Stomach (tissue), 9 donors: ENCODE results near the gene PPARA. TPM values are rescaled to one million over a fixed set of nuclear protein-coding genes. Genes with fewer than 3 reads are reported as not detected.

Source experiments
- DNase-seq, 2 donors: peaks; one replicate each; pipeline versions ENCODE4 v3.0.0 to v3.0.0-alpha.2; 2013 to 2019
- H3K27ac ChIP-seq, 5 donors: fragments of 200-600 bp in 4 of 5; sonication (generic) in 4 of 5; one replicate each; pipeline ENCODE4 v1.5.1; 2013 to 2019; ENCODE audit warnings: mild to moderate bottlenecking in 1 of 5, moderate library complexity in 1 of 5
- H3K27me3 ChIP-seq, 3 donors: fragments of 200-600 bp; sonication (generic); one replicate each; pipeline ENCODE4 v1.5.1; 2017 to 2019; ENCODE audit warnings: mixed run types in 1 of 3
- H3K36me3 ChIP-seq, 4 donors: fragments of 200-600 bp; sonication (generic); 1 replicate in 3 of 4; 2 replicates in 1 of 4; pipeline ENCODE4 v1.5.1; 2016 to 2019
- H3K4me1 ChIP-seq, 4 donors: fragments of 200-600 bp; sonication (generic); one replicate each; pipeline ENCODE4 v1.5.1; 2016 to 2019
- H3K4me3 ChIP-seq, 4 donors: fragments of 200-600 bp; sonication (generic) in 3 of 4; one replicate each; pipeline ENCODE4 v1.5.1; 2016 to 2019; ENCODE audit warnings: mild to moderate bottlenecking in 1 of 4
- H3K9me3 ChIP-seq, 4 donors: fragments of 200-600 bp; sonication (generic); one replicate each; pipeline ENCODE4 v1.5.1; 2016 to 2019
- CTCF ChIP-seq, 7 experiments: fragments of 450-650 bp in 4 of 7; fragments of 200-600 bp in 3 of 7; sonication (generic) in 3 of 7; IDR thresholded peaks; one replicate each; pipeline ENCODE4 v1.5.1; 2016 to 2019; ENCODE audit warnings: antibody characterized with exemption in 7 of 7, control low read depth in 2 of 7, mild to moderate bottlenecking in 1 of 7
- EP300 ChIP-seq: sonication (generic); formaldehyde crosslinking; IDR thresholded peaks from one replicate; pipeline ENCODE4 v1.6.1; 2017; ENCODE audit warnings: antibody characterized with exemption
- POLR2A ChIP-seq, 4 donors: fragments of 450-650 bp; IDR thresholded peaks; one replicate each; pipeline ENCODE4 v1.6.1; 2016; ENCODE audit warnings: antibody characterized with exemption in 4 of 4, control low read depth in 2 of 4, mild to moderate bottlenecking in 1 of 4, moderate library complexity in 1 of 4
- POLR2AphosphoS5 ChIP-seq, 3 donors: sonication (generic); formaldehyde crosslinking; IDR thresholded peaks; one replicate each; pipeline ENCODE4 v1.6.1; 2016; ENCODE audit warnings: antibody characterized with exemption in 3 of 3
- WGBS, 5 donors: extraction: QIAGEN DNeasy Blood & Tissue Kit in 3 of 5; methylation state at CpG; one replicate each; pipeline versions ENCODE4 v1.1.5 to v1.1.7; 2013 to 2018; 5-methylcytosine and 5-hydroxymethylcytosine counted together
- intact Hi-C: fragments of 100-400 bp; cut with DNase I; formaldehyde crosslinking; loops from one replicate; pipeline ENCODE4 v1.15.1; 2023; ENCODE audit warnings: low total_unique reads
- polyA plus RNA-seq, 3 donors: library from polyadenylated mRNA; stranded (reverse); fragments of 200-250 nt; gene quantifications; one replicate each; pipeline ENCODE4 v1.2.3, GENCODE V29; 2013
- total RNA-seq, 5 donors: library from RNA; depleted of rRNA; stranded (reverse); fragments of >200 nt; gene quantifications; one replicate each; pipeline versions ENCODE4 v1.1.0 to v1.2.3, GENCODE V29; 2014 to 2016
- donor health status: healthy with polysubstance abuse.
- donor health status: Bipolar disorder and iron deficiency.
- donor health status: healthy.

PPARA gene
- total and polyA plus RNA-seq, 8 donors, result 3.4 to 28.8 (median 11.6) TPM

- Histone ChIP-seq H3K36me3 (no peaks in the 10 kb centered on the region), H3K27ac (no peak overlapping the region), H3K4me3 (no peak overlapping the region), H3K27me3 (no peaks in the 10 kb centered on the region), H3K4me1 (peaks cover 7 to 35% (median 26%) of the 10 kb centered on the region in 4 donors), H3K9me3 (no peaks in the 10 kb centered on the region)
- no peak for TF ChIP-seq CTCF (IDR thresholded peaks at IDR 0.05)
- no peak for TF ChIP-seq POLR2A (IDR thresholded peaks at IDR 0.05)
- TF ChIP-seq POLR2AphosphoS5 (IDR thresholded peaks at IDR 0.05), result no peak
- TF ChIP-seq EP300, result no peak
- no peak for DNase-seq
- intact Hi-C loops, result no loop called here
- WGBS, 5 donors, result 54 to 92% (median 58%) methylated on average over 2 to 7 of the region's 7 CpGs
These were observed 3.3 kb upstream of the PPARA start for GRCh38 chr22:46147061-46147460.

DNA sequence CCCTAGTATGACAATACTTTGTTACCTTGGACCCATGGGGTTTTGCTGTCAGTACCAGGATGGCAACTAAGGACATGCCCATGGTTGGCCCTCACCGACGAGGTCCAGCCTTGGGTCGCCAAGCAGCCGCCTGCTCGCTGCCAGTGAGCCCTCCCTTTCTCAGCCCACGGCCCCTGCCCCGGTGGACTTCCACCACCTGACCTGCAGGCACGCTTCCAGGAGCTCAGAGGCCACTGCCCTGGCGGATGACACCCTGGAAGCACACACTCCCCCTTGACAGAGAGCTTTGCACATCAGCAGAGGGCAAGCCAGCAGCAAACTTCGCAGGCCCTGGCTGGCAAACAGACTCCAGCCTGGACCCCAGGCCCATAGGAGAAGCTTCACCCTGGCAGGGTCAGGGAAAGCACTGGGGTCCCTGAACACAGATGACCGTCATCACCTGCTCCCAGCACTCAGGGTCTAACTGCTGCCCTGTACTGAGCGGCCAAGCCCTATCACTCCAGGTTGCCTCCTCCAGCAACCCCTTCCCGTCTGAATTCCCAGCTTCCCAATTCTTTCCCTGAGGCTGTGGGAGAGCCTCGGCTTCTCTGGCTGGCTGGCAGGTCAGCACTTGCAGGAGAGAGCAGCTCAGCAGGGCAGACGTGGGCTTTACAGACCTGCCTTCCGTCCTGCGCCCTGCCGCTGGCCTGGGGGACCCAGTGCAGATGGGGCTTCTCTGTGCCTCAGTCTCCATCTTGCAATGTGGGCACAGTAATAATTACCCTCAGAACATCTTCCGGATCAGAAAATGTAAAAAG is 2.7 kb upstream of the PPARA start:
- intact Hi-C loops, result no loop called here
- no peaks in the 10 kb centered on the region for H3K27me3 ChIP-seq
- peak overlapping the region in 2 of 5 donors; percentile 89 to 97 for H3K27ac ChIP-seq
- H3K4me1 ChIP-seq, result peaks cover 10 to 41% (median 30%) of the 10 kb centered on the region in 4 donors
- no peak for DNase-seq
- H3K36me3 ChIP-seq, result peaks cover 0 to 4% (median 0%) of the 10 kb centered on the region in 4 donors
- H3K4me3 ChIP-seq, result no peak overlapping the region
- no peaks in the 10 kb centered on the region for H3K9me3 ChIP-seq
- WGBS, 5 donors, result 41 to 65% (median 48%) methylated on average over 9 to 19 of the region's 19 CpGs
- TF ChIP-seq POLR2AphosphoS5 (IDR thresholded peaks at IDR 0.05), result no peak
- TF ChIP-seq POLR2A (IDR thresholded peaks at IDR 0.05), result no peak
- no peak for TF ChIP-seq CTCF (IDR thresholded peaks at IDR 0.05)
- TF ChIP-seq EP300, result no peak

GRCh38 chr22:46148336-46148735 is 2.0 kb upstream of the PPARA start:
- Histone ChIP-seq H3K4me3 (no peak overlapping the region), H3K36me3 (peaks cover 0 to 8% (median 2%) of the 10 kb centered on the region in 4 donors), H3K9me3 (no peaks in the 10 kb centered on the region), H3K27me3 (no peaks in the 10 kb centered on the region), H3K4me1 (peaks cover 10 to 47% (median 35%) of the 10 kb centered on the region in 4 donors), H3K27ac (peak overlapping the region in 2 of 5 donors; percentile 89 to 97)
- TF ChIP-seq CTCF (IDR thresholded peaks at IDR 0.05) (no peak), EP300 (no peak), POLR2A (IDR thresholded peaks at IDR 0.05) (no peak), POLR2AphosphoS5 (IDR thresholded peaks at IDR 0.05) (no peak)
- intact Hi-C loops, result no loop called here
- WGBS, 5 donors, result 61 to 72% (median 67%) methylated on average over 8 of the region's 8 CpGs
- DNase-seq, result no peak

GRCh38 chr22:46148816-46149511 is 1.4 kb upstream of the PPARA start:
- Histone ChIP-seq H3K4me3 (peak overlapping the region; percentile 66 to 95 (median 82)), H3K27ac (peak overlapping the region; percentile 89 to 97 (median 95)), H3K27me3 (no peaks in the 10 kb centered on the region), H3K36me3 (peaks cover 0 to 14% (median 4%) of the 10 kb centered on the region in 4 donors), H3K4me1 (peaks cover 10 to 54% (median 41%) of the 10 kb centered on the region in 4 donors), H3K9me3 (no peaks in the 10 kb centered on the region)
- intact Hi-C loops, result no loop called here
- 21 to 40% (median 27%) methylated on average over 7 to 12 of the region's 12 CpGs for WGBS, 5 donors
- DNase-seq, result no peak
- TF ChIP-seq CTCF (IDR thresholded peaks at IDR 0.05) (no peak), EP300 (no peak), POLR2AphosphoS5 (IDR thresholded peaks at IDR 0.05) (no peak), POLR2A (IDR thresholded peaks at IDR 0.05) (no peak)
